A204.1 (cell line): ENCODE data around the gene CD40.

Experiments used
- FAIRE-seq: peaks from 2 replicates; lab custom pipeline; 2012; peaks lifted over from hg19 to GRCh38; lab: Jason Lieb, UNC

CD40 gene

DNA sequence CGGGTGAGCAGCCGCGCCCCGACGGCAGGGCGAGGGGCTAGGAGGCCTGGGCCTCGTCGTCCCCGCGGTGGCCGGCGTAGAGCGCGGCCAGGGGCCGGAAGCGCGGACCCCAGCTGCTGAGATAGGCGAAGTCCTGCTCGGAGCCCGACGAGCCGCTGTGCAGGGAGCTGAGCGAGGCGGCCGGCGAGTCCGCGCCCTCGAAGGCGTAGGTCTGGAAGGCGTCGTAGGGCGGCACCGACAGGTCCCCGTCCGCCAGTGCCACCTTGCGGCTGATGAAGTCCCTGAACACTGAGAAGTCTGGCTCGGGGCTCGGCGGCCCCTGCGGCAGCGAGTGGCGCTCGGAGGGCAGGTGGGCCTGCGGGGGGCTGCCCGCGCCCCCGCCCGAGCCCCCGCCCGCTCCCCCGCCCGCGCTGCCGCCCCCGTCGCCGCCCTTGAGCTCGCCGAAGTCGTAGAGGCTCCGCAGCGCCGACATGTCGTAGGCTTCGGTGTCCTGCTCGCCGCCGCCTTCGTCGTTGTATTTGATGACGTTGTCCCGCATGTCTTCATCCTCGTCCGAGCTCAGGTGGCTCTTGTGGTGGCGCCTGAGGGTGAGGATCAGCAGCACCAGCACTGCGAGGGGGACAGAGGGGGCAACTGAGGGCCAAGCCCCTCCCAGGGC is 56.5 kb downstream of the CD40 start:
- no peak for FAIRE-seq

GRCh38 chr20:46175127-46175494 is 57.0 kb downstream of the CD40 start:
- no peak for FAIRE-seq

- no peak for FAIRE-seq
These were observed 58.7 kb downstream of the CD40 start for GRCh38 chr20:46176739-46177378.

DNA sequence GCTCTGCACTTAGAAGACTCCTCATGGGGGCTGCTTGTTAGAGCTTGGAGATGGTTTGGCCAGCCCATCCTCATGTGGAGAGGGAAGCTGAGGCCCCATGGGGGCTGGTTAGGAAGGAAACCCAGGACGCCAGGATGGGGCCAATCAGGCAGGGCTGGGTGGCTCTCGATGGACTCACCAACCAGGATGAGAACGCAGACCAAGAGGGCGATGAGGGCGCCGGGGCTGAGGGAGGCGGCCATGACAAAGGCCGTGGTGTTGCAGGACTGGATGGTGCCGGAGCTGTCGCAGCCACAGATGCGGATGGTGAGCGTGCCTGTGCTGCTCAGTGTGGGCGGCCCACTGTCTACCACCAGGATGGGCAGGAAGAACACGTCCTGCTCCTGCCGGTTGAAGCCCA is 59.7 kb downstream of the CD40 start:
- no peak for FAIRE-seq

DNA sequence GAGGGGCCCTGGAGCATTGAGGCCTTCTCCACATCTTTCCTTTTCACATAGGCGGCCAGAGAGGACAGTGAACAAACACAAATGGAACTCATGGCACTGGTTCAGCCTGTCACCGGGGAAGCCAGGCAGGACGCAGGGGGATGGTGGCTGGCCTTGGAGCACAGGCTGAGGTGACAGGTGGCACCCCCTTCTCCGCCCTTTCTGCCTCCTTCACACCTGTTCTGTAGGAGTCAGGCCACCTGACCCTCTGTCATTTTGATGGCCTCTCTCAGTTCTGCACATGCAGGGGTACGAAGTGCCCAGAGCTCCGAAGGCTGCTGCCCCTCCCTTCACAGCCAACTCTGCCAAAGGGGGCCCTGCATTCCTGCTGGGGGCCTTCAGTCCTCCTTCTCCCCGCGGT is 60.8 kb downstream of the CD40 start:
- no peak for FAIRE-seq
